GM12878 (cell line): Measurements from ENCODE around the gene TOR1B. TPM values are rescaled to one million over a fixed set of nuclear protein-coding genes. Genes with fewer than 3 reads are reported as not detected.

Experiments used
- BCL11A ChIP-seq: IDR thresholded peaks from 2 replicates; pipeline ENCODE4 v1.6.1; 2011; ENCODE audit warnings: low read depth, low read length
- CHD1 ChIP-seq: IDR thresholded peaks from 2 replicates; pipeline ENCODE4 v1.6.1; 2012; ENCODE audit warnings: low read depth, low read length, improper control_type of control experiment
- CREB1 ChIP-seq: IDR thresholded peaks from 2 replicates; pipeline ENCODE4 v1.6.1; 2012; ENCODE audit warnings: low read depth, mild to moderate bottlenecking, inconsistent platforms
- HCFC1 ChIP-seq: fragments of 150-350 bp; IDR thresholded peaks from 2 replicates; pipeline ENCODE4 v1.6.1; 2014; ENCODE audit warnings: low read length
- IRF4 ChIP-seq: IDR thresholded peaks from 2 replicates; pipeline ENCODE4 v1.6.1; 2011; ENCODE audit warnings: low read depth, low read length
- JUND ChIP-seq: IDR thresholded peaks from 2 replicates; pipeline ENCODE4 v1.6.1; 2012; ENCODE audit warnings: low read depth, mild to moderate bottlenecking, low read length, improper control_type of control experiment, moderate library complexity
- KDM1A ChIP-seq: fragments of 200-600 bp; sonication (generic); IDR thresholded peaks from 2 replicates; pipeline ENCODE4 v1.6.1; 2016; ENCODE audit warnings: borderline replicate concordance
- MXI1 ChIP-seq: fragments of 150-350 bp; IDR thresholded peaks from 2 replicates; pipeline ENCODE4 v1.6.1; 2011; ENCODE audit warnings: low read depth, mild to moderate bottlenecking, inconsistent platforms, low read length, improper control_type of control experiment
- NFIC ChIP-seq: IDR thresholded peaks from 2 replicates; pipeline ENCODE4 v1.6.1; 2012; ENCODE audit warnings: low read depth, mild to moderate bottlenecking, inconsistent platforms, low read length, moderate library complexity
- PBX3 ChIP-seq: IDR thresholded peaks from 2 replicates; pipeline ENCODE4 v1.6.1; 2011; ENCODE audit warnings: mild to moderate bottlenecking, low read depth, low read length, moderate library complexity; ENCODE audit not compliant: insufficient replicate concordance
- POLR2A ChIP-seq: IDR thresholded peaks from 2 replicates; pipeline ENCODE4 v1.6.1; 2011; ENCODE audit warnings: low read depth, mild to moderate bottlenecking, low read length
- POLR2AphosphoS2 ChIP-seq: IDR thresholded peaks from 2 replicates; pipeline ENCODE4 v1.6.1; 2011; ENCODE audit warnings: low read depth, mild to moderate bottlenecking, low read length, improper control_type of control experiment, moderate library complexity
- STAT1 ChIP-seq: fragments of 450-650 bp; conservative IDR thresholded peaks from 2 replicates; pipeline ENCODE4 v1.6.1; 2014; ENCODE audit warnings: antibody characterized with exemption, mild to moderate bottlenecking
- YY1 ChIP-seq: IDR thresholded peaks from 2 replicates; pipeline ENCODE4 v1.6.1; 2011; ENCODE audit warnings: low read depth, mild to moderate bottlenecking, low read length
- ZBTB40 ChIP-seq: fragments of 450-650 bp; IDR thresholded peaks from 2 replicates; pipeline ENCODE4 v1.6.1; 2016; ENCODE audit warnings: mild to moderate bottlenecking, moderate library complexity, borderline replicate concordance
- ZNF384 ChIP-seq: IDR thresholded peaks from 2 replicates; pipeline ENCODE4 v1.6.1; 2012; ENCODE audit warnings: low read depth, mild to moderate bottlenecking, low read length, improper control_type of control experiment, borderline replicate concordance
- ZZZ3 ChIP-seq: IDR thresholded peaks from 2 replicates; pipeline ENCODE4 v1.6.1; 2011; ENCODE audit warnings: low read depth; ENCODE audit not compliant: control insufficient read depth, insufficient read length
- polyA plus RNA-seq, 11 experiments: library from polyadenylated mRNA; depleted of rRNA in 4 of 11; unstranded in 6 of 11; stranded (reverse) in 5 of 11; fragments of >200 nt; fragmentation: Nextera tagmentation in 4 of 11; fragmentation: Illumina TruSeq in 1 of 11; extraction: Ambion mirVana in 4 of 11; extraction: Trizol in 1 of 11; gene quantifications; 1 replicate in 1 of 11; 2 replicates in 10 of 11; pipeline versions ENCODE4 v1.2.1 to v1.2.3, GENCODE V29; 2011 to 2016; ENCODE audit warnings: inconsistent platforms in 2 of 11, missing spikeins in 2 of 11, low read depth in 1 of 11
- total RNA-seq, 4 experiments: library from RNA; depleted of rRNA in 3 of 4; stranded (reverse); fragments of >200 nt in 3 of 4; fragmentation: Illumina TruSeq in 1 of 4; extraction: Trizol in 1 of 4; gene quantifications; 2 replicates each; pipeline versions ENCODE4 v1.2.1 to v1.2.3, GENCODE V29; 2013 to 2021

The TOR1B gene
- total and polyA plus RNA-seq, 10 of the 15 experiments (the other 5 are each of a cell fraction or from before 2014, with no cell fraction given), result 1.8 to 17.5 (median 9.9) TPM

- TF ChIP-seq ZZZ3, result no peak
- TF ChIP-seq CREB1, result peak; percentile 97
- TF ChIP-seq ZBTB40, result peak; percentile 51; the same call in 1 of the 2 replicates
- no peak for TF ChIP-seq JUND
- peak; percentile 95 for TF ChIP-seq POLR2A
- peak; percentile 53; the same call in 1 of the 2 replicates for TF ChIP-seq STAT1
- no peak for TF ChIP-seq KDM1A
- peak; percentile 95 for TF ChIP-seq PBX3
- TF ChIP-seq BCL11A, result no peak
- TF ChIP-seq HCFC1, result peak; percentile 73
- TF ChIP-seq YY1, result peak; percentile 81
- TF ChIP-seq ZNF384, result no peak
- TF ChIP-seq CHD1, result no peak
- TF ChIP-seq NFIC, result no peak
- peak; percentile 69; the same call in 1 of the 2 replicates for TF ChIP-seq POLR2AphosphoS2
- peak; percentile 96 for TF ChIP-seq MXI1
- TF ChIP-seq IRF4, result no peak
Observed at GRCh38 chr9:129835128-129835859, 32.3 kb downstream of the TOR1B start, which contains the start of the genes C9orf78 and USP20 (continued).
